Measurements from ENCODE around the gene YES1.
A peak's percentile ranks its signal among the peaks of the same experiment; 100 is the strongest.

Gene YES1

GRCh38 chr18:741931-742512 lies 70.0 kb downstream of the YES1 start:
- peak; percentile 32; the same call in 1 of the 2 replicates for TF ChIP-seq OSR2 (tag by site-specific recombination; IDR thresholded peaks at IDR 0.05)
- TF ChIP-seq CTCF (tag by site-specific recombination; IDR thresholded peaks at IDR 0.05): peak; percentile 65; the same call in 1 of the 2 replicates
- TF ChIP-seq ZNF248 (tag by site-specific recombination; IDR thresholded peaks at IDR 0.05): no peak
- TF ChIP-seq ZNF580 (tag by site-specific recombination; IDR thresholded peaks at IDR 0.05): peak; percentile 36; the same call in 1 of the 2 replicates
- no peak for TF ChIP-seq ZNF138 (tag by site-specific recombination; IDR thresholded peaks at IDR 0.05; ENCODE audit: borderline replicate concordance)
- TF ChIP-seq ATF2 (tag by site-specific recombination; IDR thresholded peaks at IDR 0.05; ENCODE audit: low read depth): peak; percentile 59
- peak; percentile 31; the same call in 1 of the 2 replicates for TF ChIP-seq SP7 (tag by site-specific recombination; IDR thresholded peaks at IDR 0.05)
- TF ChIP-seq PRDM10 (tag by site-specific recombination; IDR thresholded peaks at IDR 0.05): peak; percentile 81
- peak; percentile 70 for TF ChIP-seq ZNF654 (tag by site-specific recombination; IDR thresholded peaks at IDR 0.05; ENCODE audit: low read depth)
- 0 out of 2 replicates have a peak, but pooled peaks have one; percentile 19 for TF ChIP-seq PRDM4 (tag by site-specific recombination; IDR thresholded peaks at IDR 0.05)
- ChIA-PET CTCF (interaction anchor here (0.6 to 10.7 kb wide), 15 partner anchors 9 to 313 kb away, joined by 3 to 230 read pairs (median 4); no protein-coding TSS in a partner anchor), POLR2A (interaction anchor here (0.8 kb wide), 1 partner anchor 97 kb away, joined by 4 read pairs; no protein-coding TSS in a partner anchor)
- H3K27ac ChIP-seq (ENCODE audit: extremely low read depth, low read depth, low read length): no peak overlapping the region
- no peaks in the 10 kb centered on the region for H3K9me3 ChIP-seq (ENCODE audit: control insufficient read depth, insufficient read depth, low read depth, low read length)
- H3K4me3 ChIP-seq (ENCODE audit: low read depth, low read length): no peak overlapping the region
- peaks cover 41 to 42% of the 10 kb centered on the region in 2 experiments for H3K36me3 ChIP-seq (ENCODE audit: control insufficient read depth in 2 of 2, insufficient read depth in 1 of 2, low read length in 2 of 2)
- H3K4me1 ChIP-seq (ENCODE audit: control insufficient read depth, insufficient read depth, low read length): no peaks in the 10 kb centered on the region

GRCh38 chr18:732371-732770 lies 79.7 kb downstream of the YES1 start:
- Histone ChIP-seq H3K9me3 (ENCODE audit: control insufficient read depth, insufficient read depth, low read depth, low read length) (no peaks in the 10 kb centered on the region), H3K27ac (ENCODE audit: extremely low read depth, low read depth, low read length) (no peak overlapping the region), H3K4me3 (ENCODE audit: low read depth, low read length) (no peak overlapping the region), H3K4me1 (ENCODE audit: control insufficient read depth, insufficient read depth, low read length) (no peaks in the 10 kb centered on the region), H3K36me3 (ENCODE audit: control insufficient read depth in 2 of 2, insufficient read depth in 1 of 2, low read length in 2 of 2) (peaks cover 32 to 42% of the 10 kb centered on the region in 2 experiments)
- CTCF ChIA-PET: interaction anchor here (1.0 to 2.5 kb wide), 6 partner anchors 8 to 109 kb away, joined by 3 to 8 read pairs (median 5); no protein-coding TSS in a partner anchor
- POLR2A ChIA-PET: interaction anchor here (0.7 to 0.9 kb wide), 2 partner anchors 13 to 20 kb away, joined by 3 to 7 read pairs; partner anchors contain the start of gene ENOSF1
- TF ChIP-seq ZNF274 (IDR thresholded peaks at IDR 0.05; ENCODE audit: low read length): no peak
- no peak for TF ChIP-seq ZNF274 (tag by site-specific recombination; IDR thresholded peaks at IDR 0.05; ENCODE audit: borderline replicate concordance)
- TF ChIP-seq OSR2 (tag by site-specific recombination; IDR thresholded peaks at IDR 0.05): no peak
- no peak for TF ChIP-seq PRDM1 (tag by site-specific recombination; IDR thresholded peaks at IDR 0.05)
- TF ChIP-seq ZNF707 (tag by site-specific recombination; IDR thresholded peaks at IDR 0.05): no peak
- no peak for TF ChIP-seq ZNF292 (tag by site-specific recombination; IDR thresholded peaks at IDR 0.05; ENCODE audit: borderline replicate concordance, low read depth)
- no peak for TF ChIP-seq ZNF426 (tag by site-specific recombination; IDR thresholded peaks at IDR 0.05)
- no peak for TF ChIP-seq ZNF138 (tag by site-specific recombination; IDR thresholded peaks at IDR 0.05; ENCODE audit: borderline replicate concordance)
- no peak for TF ChIP-seq ZNF621 (tag by site-specific recombination; IDR thresholded peaks at IDR 0.05)
- no peak for TF ChIP-seq ZNF112 (tag by site-specific recombination; IDR thresholded peaks at IDR 0.05)
- no peak for TF ChIP-seq MYNN (tag by site-specific recombination; IDR thresholded peaks at IDR 0.05; ENCODE audit: borderline replicate concordance)
- TF ChIP-seq BCL11A (tag by site-specific recombination; IDR thresholded peaks at IDR 0.05; ENCODE audit: low read depth): no peak
- no peak for TF ChIP-seq ZNF362 (tag by site-specific recombination; IDR thresholded peaks at IDR 0.05)
- no peak for TF ChIP-seq ZNF626 (tag by site-specific recombination; IDR thresholded peaks at IDR 0.05)
